KMS-11 (cell line): ENCODE measurements around the gene NAA50.

Experiments used
- H2AFZ ChIP-seq: fragments of 200-600 bp; sonication (generic); 2 replicates; pipeline ENCODE4 v1.6.1; 2016; ENCODE audit warnings: antibody characterized with exemption, mixed run types, low read depth
- H3K27ac ChIP-seq: fragments of 200-600 bp; sonication (generic); 2 replicates; pipeline ENCODE4 v1.6.1; 2016; ENCODE audit warnings: mild to moderate bottlenecking, mixed run types
- H3K27me3 ChIP-seq: fragments of 200-600 bp; sonication (generic); 2 replicates; pipeline ENCODE4 v1.6.1; 2017; ENCODE audit warnings: mild to moderate bottlenecking, low read depth, mixed run types, moderate library complexity; ENCODE audit not compliant: insufficient read depth
- H3K36me3 ChIP-seq: fragments of 200-600 bp; sonication (generic); 2 replicates; pipeline ENCODE4 v1.6.1; 2017; ENCODE audit warnings: mild to moderate bottlenecking, mixed run types; ENCODE audit not compliant: insufficient read depth
- H3K4me1 ChIP-seq: fragments of 200-600 bp; sonication (generic); 2 replicates; pipeline ENCODE4 v1.6.1; 2016; ENCODE audit warnings: mild to moderate bottlenecking, low read depth, mixed run types; ENCODE audit not compliant: poor library complexity, severe bottlenecking
- H3K4me2 ChIP-seq: fragments of 200-600 bp; sonication (generic); 2 replicates; pipeline ENCODE4 v1.7.0; 2016; ENCODE audit warnings: mild to moderate bottlenecking, mixed run types
- H3K4me3 ChIP-seq: fragments of 200-600 bp; sonication (generic); IDR thresholded peaks from 2 replicates; pipeline ENCODE4 v1.6.1; 2017; ENCODE audit warnings: low read depth, low read length, mixed read lengths; ENCODE audit not compliant: insufficient read depth
- H3K79me2 ChIP-seq: fragments of 200-600 bp; sonication (generic); 2 replicates; pipeline ENCODE4 v1.6.1; 2016; ENCODE audit warnings: low read depth, mixed run types; ENCODE audit not compliant: insufficient read depth
- H3K9ac ChIP-seq: fragments of 200-600 bp; sonication (generic); 2 replicates; pipeline ENCODE4 v1.6.1; 2016; ENCODE audit warnings: mild to moderate bottlenecking, mixed run types
- H4K20me1 ChIP-seq: fragments of 200-600 bp; sonication (generic); 2 replicates; pipeline ENCODE4 v1.6.1; 2016; ENCODE audit warnings: mild to moderate bottlenecking, mixed run types; ENCODE audit not compliant: insufficient read depth
- TF ChIP-seq, protein P1 (sequence below): fragments of 200-600 bp; sonication (generic); conservative IDR thresholded peaks from 2 replicates; pipeline ENCODE4 v1.6.1; 2017; ENCODE audit warnings: low read depth, mild to moderate bottlenecking, antibody characterized with exemption, low read length, moderate library complexity, mixed read lengths

The NAA50 gene

DNA sequence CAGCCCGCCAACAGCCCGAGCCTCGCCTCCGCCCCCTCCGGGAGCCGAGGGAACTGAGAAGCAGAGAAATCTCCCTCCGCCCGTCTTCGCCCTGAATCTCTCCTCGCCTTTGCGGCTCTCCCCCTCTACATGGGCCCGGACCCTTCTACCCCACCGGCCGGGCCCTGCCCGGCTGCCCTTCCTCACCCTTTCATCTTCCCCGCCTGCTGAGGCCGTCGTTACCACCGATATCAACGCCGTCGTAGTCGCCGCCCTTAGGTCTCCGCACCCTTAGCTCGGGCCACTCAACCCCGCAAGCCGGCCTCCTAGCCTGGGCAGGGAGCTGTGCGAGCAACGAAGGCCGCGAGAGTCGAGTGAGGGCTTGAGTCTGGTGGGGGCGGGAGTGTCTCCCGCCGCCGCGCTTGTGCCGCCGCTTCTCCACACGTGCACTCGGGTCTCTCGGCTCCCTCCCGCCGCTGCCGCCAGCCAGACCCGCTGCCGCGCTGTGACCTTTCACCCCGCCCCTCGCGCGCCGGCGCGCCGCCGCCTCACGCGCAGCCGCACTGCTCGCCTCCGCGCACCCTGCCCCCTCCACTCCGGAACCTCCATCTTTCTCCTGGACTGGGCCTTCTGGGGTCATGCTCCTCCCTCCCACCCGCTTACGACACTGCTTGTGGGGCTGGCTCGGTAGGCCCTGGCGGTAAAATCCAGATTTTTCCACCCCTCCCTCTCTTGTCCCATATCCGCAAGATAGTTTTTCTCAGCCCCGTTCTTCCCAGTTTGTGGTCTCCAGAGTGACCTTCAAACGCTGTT is at the start of gene NAA50:
Gene NAA50, minus strand, starts transcription at position 494 of the 792 bp plus-strand sequence. Its CDS starts 300 bp downstream, at position 194.
- H3K27ac ChIP-seq = peak within 1 kb of the TSS; percentile 94
- H3K27me3 ChIP-seq = no peaks in the 10 kb centered on the region
- H3K4me3 ChIP-seq = peak within 1 kb of the TSS; percentile 89
- H3K4me1 ChIP-seq = peaks cover 68% of the 10 kb centered on the region
- H3K4me2 ChIP-seq = peak within 1 kb of the TSS; percentile 94
- TF ChIP-seq, protein P1, sequence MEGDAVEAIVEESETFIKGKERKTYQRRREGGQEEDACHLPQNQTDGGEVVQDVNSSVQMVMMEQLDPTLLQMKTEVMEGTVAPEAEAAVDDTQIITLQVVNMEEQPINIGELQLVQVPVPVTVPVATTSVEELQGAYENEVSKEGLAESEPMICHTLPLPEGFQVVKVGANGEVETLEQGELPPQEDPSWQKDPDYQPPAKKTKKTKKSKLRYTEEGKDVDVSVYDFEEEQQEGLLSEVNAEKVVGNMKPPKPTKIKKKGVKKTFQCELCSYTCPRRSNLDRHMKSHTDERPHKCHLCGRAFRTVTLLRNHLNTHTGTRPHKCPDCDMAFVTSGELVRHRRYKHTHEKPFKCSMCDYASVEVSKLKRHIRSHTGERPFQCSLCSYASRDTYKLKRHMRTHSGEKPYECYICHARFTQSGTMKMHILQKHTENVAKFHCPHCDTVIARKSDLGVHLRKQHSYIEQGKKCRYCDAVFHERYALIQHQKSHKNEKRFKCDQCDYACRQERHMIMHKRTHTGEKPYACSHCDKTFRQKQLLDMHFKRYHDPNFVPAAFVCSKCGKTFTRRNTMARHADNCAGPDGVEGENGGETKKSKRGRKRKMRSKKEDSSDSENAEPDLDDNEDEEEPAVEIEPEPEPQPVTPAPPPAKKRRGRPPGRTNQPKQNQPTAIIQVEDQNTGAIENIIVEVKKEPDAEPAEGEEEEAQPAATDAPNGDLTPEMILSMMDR = no peak; the same call in 1 of the 2 replicates
- H4K20me1 ChIP-seq = peaks cover 38% of the 10 kb centered on the region
- H2AFZ ChIP-seq = peak within 1 kb of the TSS; percentile 82
- peak within 1 kb of the TSS; percentile 88 for H3K9ac ChIP-seq
- H3K79me2 ChIP-seq = peaks cover 88% of the 10 kb centered on the region
- no peaks in the 10 kb centered on the region; the same call in 1 of the 2 replicates for H3K36me3 ChIP-seq

DNA sequence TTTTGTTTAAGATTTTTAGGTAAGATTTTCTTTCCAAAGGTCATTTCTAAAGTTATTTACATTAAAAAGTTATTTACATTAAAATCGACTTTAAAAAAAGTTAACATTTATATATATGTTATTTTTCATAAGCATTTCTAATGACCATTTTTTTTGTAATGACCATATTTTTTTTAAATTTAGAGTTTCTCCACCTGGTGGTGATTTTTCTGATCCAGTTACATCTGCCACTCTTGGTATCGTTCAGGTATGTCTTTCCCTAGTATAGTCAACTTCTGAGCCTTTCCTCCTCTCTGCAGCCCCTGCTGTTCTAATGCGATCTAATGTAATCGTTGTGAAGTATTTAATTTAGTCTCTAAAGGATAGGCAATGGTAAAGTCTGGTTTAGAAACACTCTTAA is 49.6 kb upstream of the NAA50 start:
- no peak overlapping the region for H3K27ac ChIP-seq
- H3K36me3 ChIP-seq = no peaks in the 10 kb centered on the region
- H4K20me1 ChIP-seq = no peaks in the 10 kb centered on the region
- no peak overlapping the region for H3K4me2 ChIP-seq
- no peak overlapping the region for H2AFZ ChIP-seq
- no peak overlapping the region for H3K9ac ChIP-seq
- H3K4me3 ChIP-seq = no peak overlapping the region
- H3K27me3 ChIP-seq = no peaks in the 10 kb centered on the region
- H3K79me2 ChIP-seq = no peaks in the 10 kb centered on the region
- TF ChIP-seq, protein P1 = no peak
- no peaks in the 10 kb centered on the region for H3K4me1 ChIP-seq

DNA sequence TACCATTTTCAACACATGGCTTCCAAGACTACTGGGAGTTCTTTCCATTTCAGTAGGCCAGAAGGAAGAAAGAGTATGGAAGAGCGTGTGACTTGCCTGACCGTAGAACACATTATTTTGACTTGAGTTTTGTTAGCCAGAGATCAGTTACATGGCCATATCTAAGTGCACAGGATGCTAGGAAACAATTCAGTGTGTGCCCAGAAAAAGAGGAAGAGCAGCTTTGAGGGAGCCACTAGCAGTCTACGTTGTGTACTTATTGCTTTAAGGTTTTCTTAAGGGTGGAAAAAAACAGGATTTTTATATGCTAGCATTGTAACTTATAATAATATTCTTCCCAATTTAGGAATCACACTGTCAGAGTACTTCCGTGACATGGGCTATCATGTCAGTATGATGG is 48.5 kb upstream of the NAA50 start:
- no peaks in the 10 kb centered on the region for H3K36me3 ChIP-seq

DNA sequence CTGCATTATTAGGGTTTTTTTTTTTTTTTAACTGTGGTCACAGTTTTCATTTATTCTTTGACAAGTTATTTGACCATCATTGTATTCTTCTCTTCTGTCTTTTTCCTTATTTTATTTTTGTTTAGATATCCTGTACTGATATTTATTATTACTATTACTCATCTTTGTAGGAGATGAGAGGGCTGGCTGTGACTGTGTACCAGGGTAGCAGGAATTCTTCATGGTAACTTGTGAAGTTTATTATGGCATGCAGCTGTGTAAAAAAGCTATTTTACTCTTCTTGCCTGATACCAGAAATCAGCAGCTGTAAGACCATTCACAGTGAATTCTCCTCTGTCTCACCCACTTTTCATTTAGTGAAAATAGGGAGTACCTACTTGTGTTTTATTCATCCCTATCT is 45.3 kb upstream of the NAA50 start:
- no peaks in the 10 kb centered on the region; the same call in 1 of the 2 replicates for H3K36me3 ChIP-seq
- TF ChIP-seq, protein P1 = no peak
- H3K4me1 ChIP-seq = no peaks in the 10 kb centered on the region
- H4K20me1 ChIP-seq = no peaks in the 10 kb centered on the region
- no peak overlapping the region for H2AFZ ChIP-seq
- H3K4me3 ChIP-seq = no peak overlapping the region
- H3K9ac ChIP-seq = no peak overlapping the region
- H3K27me3 ChIP-seq = no peaks in the 10 kb centered on the region
- no peak overlapping the region for H3K27ac ChIP-seq
- H3K79me2 ChIP-seq = no peaks in the 10 kb centered on the region
- H3K4me2 ChIP-seq = no peak overlapping the region

More for the DNA sequence above, 48.5 kb upstream of the NAA50 start:
- Histone ChIP-seq H3K79me2 (no peaks in the 10 kb centered on the region), H3K4me2 (no peak overlapping the region), H3K27me3 (no peaks in the 10 kb centered on the region), H3K9ac (no peak overlapping the region), H4K20me1 (no peaks in the 10 kb centered on the region), H3K4me1 (no peaks in the 10 kb centered on the region), H3K27ac (no peak overlapping the region), H2AFZ (no peak overlapping the region), H3K4me3 (no peak overlapping the region)
- TF ChIP-seq, protein P1 = no peak
